HG03378 (cell line): Measurements from ENCODE around the gene TANK.

Experiments used
- ATAC-seq: cut with Tn5 transposase; IDR thresholded peaks from one replicate; pipeline ENCODE4 v1.9.1; 2021; ENCODE audit warnings: mild to moderate bottlenecking, moderate library complexity; ENCODE audit not compliant: unreplicated experiment

TANK gene, protein sequence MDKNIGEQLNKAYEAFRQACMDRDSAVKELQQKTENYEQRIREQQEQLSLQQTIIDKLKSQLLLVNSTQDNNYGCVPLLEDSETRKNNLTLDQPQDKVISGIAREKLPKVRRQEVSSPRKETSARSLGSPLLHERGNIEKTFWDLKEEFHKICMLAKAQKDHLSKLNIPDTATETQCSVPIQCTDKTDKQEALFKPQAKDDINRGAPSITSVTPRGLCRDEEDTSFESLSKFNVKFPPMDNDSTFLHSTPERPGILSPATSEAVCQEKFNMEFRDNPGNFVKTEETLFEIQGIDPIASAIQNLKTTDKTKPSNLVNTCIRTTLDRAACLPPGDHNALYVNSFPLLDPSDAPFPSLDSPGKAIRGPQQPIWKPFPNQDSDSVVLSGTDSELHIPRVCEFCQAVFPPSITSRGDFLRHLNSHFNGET

DNA sequence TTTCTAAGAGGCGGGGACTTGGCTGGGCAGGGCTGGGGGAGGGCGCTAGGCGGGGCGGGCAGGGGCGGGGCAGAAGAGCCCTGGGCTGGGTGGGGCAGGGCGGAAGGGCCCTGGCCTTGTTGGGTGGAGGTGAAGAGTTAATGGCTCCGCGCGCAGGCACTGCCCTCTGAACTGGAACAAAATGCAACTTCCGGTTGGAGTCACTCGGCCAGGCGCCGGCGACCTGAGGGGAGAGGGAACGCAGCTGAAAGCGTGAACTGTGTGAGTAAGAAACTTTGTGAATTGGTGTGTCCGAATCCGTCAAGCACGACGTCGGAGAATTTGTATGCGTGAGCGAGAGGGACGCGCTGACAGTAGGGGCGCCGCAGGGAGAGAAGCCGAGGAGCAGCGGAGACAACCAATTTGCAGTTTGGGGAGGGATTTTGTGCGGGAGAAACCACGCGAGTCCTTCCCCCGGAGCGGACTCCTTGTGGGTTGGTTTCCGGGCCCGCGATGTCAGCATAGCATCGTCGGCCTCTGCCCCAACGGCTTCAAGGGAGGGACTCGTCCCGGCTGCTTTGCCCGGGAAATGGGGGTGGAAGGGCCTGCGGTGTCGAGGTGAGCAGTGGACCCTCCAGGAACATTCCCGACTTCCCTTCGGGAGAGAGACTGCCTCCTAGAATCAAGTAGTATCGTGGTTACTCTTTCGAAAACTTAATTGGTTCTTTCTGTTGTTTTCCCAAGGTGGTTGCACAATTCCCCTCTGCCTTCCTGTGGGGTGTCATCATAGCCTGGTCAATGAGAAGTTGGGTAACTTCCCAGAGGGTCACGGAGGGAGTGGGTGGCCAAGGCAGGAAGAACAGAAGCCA lies at the start of gene TANK:
Gene TANK, plus strand, starts transcription at position 203 of the 848 bp plus-strand sequence. CDS start 19,235 bp downstream, outside the sequence.
- peak; percentile 83 for ATAC-seq

DNA sequence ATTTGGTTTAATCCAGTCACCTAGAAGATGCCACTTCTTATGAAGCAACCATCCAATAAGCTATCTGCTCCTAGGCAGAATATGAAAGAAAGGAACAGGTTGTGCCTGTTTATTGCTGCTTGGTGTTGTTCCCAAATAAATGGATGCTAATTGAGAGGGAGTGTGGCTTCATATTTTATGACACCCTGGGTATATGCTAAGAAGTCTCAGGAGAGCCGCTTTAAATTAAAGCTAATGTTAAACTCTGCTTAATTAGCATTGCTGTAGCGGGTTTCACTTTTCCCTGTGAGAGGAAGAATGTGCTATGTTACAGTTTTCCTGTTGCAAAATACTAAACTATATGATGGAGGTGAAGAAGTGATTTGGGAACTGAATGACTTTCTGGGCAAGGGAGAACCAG lies 48.7 kb upstream of the TANK start:
- no peak for ATAC-seq

DNA sequence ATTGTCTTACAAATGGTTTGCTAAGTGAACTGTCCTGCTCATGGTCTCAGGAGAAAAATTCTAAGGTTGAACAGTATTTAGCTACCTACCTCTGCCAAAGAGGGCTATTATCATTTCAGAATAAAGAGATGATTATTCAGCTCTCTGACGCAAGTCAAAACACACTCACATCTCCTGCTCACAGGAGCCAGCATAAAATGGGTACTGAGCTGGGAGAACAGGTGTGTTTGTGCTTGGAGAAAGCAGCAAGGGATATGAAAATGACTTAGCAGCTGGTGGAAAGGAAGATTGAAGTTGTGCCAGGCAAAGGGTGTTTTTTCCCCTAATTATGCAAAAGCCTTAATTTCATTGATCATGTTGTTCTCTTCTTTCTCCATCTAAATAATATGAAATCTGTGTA lies 47.3 kb upstream of the TANK start:
- no peak for ATAC-seq

DNA sequence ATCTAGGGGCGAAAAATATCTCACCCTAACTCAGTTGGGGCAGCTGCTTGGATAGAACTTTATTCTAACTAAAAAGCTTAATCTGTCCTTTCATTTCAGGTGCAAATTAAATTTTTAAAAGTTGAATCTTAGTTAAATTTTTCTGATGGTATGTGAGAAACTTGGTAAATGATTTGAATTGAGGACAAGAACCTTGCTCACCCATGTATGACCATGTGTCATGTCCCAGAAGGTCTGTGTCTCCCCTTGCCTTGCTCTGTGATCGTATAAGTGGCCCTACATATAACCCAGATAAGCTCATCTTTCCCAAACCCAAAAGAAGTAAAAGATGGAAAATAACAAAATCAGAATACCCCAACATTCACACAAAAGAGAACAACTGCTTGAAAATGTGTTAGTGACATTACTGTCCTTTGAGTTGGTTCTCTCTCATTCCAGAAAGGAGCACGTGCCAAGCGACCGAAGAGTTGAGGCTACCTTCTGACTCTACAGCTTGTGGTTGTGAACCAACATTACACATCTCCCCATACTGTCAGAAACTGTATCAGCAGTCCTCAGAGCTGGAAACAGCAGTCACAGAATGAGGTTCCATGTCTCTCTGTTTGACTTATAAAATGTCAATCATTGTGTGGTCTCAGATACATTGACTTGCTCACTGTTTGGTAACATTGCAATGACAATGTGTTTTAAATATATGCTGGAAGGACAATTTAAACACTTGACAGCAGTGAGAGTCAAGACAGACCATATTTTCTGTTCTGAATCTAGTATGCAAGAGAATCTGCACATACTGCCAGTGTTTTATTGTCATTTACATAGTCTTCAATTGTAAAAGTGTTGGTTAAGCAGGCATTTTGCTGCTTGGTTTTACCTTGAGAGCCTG lies 46.3 kb upstream of the TANK start:
- ATAC-seq, result no peak

DNA sequence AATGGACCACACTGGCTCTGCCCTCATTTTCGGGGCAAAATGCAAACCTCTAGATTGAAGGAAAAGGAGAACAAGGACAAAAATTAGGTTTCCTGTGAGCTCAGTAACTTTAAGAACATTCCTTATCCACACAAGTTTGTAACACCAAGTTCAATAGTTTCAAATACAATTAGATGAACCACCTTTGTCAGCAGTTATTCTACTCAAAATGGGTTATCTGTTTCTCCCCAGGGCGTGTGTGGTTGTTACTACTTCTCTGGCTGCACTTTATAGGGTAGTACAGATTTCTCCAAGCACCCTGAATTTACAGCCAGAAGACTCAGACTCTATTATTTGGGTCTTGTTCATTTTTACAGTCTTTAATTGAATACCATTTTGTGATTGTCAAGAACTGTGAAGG lies 45.0 kb upstream of the TANK start:
- ATAC-seq, result no peak

DNA sequence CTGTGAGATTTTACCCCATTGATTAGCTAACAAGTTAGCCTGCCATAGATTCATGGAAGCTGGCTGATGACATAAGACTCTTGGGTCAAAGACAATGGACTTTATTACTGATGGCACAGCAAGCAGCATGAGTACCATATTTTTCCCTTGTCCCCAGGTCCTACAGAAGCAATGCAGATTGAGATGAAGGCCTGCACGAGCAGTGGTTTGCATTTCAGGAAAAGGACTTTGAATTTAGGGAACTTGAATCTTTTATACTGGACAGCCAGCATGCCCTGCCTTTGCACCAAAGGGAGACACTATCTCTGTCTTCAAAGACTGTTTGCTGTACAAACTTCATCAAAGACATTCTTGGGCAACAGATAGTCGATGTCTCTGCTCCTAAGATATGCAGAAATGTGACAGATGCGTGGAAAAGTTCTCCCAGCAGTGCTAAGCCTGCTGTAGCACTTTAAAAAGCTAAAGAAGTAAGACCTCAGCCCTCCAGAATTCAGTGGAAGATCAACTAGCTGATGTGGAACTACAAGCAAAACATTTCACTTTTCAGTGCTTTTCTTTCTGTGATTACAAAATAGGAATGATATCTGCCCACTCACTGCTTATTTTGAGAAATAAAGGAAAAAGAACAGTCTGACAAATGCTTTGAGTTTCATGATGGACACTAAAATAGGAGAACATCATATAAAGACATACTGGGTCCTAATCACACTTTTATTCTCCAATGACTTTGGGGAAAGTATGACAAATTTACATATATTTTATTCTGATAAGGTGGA lies 44.4 kb upstream of the TANK start:
- no peak for ATAC-seq

DNA sequence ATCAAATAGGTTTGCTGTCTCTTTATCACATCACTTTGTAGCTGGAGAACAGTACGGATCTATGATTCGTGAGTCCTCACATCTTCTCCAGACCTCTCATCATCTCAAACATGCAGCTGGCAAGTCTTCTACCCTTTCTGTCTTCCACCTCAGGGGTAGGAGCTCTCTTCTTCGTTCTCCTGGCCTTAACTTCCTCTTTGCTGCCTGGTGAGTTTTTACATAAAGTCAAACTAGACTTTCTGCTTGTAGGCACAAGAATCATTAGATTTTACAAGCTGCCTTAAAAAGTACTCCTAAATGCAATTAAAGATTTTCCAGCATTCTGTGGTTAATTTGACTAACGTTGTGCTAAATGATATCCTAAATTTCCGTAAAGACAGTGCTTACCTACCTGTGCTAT lies 43.7 kb upstream of the TANK start:
- no peak for ATAC-seq

DNA sequence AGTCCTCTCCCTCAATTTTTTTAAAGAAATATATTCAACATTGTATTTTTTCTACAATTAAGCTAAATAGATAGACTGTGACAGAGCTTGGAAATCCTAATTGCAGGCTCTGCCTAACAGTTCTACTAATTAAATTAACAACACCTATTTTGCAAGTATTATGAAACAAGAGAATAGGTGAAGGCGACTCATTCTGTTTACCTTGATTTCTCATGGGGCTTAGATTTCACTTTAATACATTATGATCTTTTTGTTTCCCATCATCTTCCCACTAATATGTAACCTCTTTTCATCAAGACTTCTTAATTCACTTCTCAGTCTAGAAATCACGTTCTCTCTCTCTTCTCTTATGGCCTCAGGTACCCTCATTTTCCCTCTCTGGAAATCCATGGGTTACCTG lies 42.7 kb upstream of the TANK start:
- ATAC-seq, result no peak

DNA sequence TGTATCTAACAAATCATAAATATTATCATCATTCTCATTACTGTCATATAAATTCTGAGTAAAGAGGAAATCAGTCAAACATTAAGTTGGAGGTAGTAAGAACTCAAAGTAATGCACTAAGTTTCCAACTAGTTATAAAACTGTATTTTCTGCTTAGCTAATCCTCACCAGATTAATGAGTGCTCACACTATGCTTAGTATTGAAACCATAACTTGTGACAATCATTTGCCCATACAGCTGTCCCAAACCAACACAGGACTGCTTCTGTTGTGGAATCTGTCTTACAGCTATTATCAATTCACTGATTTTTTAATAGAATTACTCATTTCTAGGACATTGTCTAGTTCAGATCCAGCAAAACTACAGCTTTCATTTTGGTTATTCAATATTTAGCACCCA lies 41.5 kb upstream of the TANK start:
- ATAC-seq, result peak; percentile 43

DNA sequence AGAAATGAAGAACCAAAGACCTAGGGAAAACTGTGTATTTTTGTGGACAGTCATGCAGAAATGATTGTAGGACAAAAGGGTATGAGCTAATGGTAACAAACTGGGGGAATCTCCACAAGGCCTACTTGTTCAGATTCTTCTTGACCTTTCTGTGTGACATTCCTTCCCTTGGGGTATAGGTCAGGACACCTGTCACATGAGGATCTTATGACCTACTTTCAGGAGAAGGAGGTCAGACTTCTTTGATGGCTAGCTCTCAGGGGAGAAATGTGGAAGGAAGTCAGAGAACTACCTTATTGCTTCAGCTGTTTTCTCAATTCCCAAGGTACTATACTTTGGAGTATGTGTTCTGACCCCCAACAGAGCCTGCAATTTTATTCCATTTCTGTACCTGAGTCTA lies 40.7 kb upstream of the TANK start:
- ATAC-seq, result peak; percentile 30

DNA sequence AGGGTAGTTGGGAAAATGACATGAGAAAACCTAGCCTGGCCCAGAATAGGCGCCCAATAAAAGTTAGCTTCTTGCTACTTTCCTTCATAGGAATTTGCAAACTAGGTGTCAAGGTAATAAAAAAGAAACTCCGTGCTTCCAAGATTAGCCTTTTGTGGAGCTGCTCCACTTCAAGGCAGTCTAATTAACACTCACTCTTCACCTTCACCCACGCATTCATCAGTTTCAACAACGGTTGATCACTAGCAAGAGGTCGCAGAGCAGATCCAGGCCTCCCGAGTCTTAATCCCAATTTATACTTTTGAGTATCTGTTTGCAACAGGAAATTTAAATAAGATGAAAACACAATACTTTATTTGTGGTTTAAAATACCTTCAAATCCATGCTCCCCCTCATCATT lies 39.5 kb upstream of the TANK start:
- ATAC-seq, result no peak

DNA sequence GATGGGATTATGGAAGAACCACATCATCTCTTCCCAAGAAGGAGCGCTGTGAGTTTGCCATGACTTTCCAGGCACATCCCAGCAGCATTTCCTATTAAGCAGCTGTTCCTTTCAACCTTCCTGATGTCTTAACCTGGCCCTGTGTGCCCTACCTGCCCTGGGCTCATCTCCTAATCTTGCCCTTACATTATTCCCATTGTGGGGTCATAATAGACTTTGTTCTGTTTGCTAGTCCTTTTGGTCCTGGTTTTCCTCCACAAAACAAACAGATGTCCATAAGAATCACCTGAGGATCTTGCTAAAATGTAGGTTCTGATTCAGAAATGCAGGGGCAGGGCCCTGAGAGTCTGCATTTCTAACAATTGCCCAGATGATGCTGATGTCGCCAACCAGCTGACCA lies 38.6 kb upstream of the TANK start:
- no peak for ATAC-seq

DNA sequence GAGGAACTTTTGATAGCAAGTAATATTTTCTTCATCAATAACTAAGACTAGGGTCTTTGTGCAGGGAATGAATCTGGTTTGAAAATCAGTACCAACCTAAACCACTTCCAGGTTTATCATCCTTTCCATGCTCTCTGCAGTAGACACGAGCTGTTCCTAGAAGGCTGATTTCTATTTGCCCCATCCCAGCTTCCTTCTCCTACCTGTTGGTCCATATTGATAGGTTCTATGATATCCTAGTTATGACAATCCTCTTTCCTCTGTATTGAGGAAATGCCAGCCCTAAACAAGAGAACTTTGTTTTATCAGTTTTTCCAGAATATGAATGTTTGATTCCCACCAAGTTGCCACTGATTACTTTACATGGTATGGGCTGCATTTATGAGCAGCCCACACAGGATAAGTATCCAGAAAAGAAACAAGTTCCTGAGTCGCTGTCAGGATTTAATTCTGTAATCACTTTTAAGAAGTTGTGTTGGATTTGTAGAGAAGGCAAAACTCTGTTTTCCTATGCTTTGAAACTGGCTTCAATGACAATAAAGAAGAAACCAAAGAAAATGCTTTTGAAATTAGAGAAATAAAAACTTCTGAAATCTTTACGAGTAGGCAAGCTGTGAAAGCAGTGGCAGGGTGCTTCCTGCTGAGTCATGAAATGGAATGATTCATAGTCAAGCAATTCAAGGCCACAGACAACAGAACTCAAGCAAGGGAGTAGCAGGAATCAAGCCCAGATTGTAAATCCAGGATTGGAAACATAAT lies 37.3 kb upstream of the TANK start:
- peak; percentile 61 for ATAC-seq

DNA sequence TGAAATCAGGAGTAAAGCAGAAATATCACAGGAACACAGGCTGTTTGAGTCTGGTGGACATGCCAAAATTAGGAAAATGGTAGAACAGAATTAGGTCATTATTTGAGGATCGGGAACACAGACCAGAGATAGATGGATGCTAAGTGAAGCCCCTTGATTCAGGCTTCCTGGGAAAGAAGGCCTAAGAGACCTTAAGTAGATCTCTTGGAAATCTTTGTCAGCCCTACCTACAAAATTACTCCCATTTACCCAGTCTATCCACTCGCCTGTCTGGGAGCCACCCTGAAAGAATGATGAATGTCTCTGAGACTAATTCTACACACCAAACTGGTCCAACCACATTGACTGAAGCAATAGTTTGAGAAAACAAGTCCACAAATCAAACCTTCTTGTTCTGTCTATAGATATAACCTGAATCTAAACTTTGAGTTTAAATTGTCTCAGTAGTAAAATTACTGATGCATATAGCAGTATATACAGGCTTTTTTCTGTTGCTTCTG lies 36.6 kb upstream of the TANK start:
- ATAC-seq, result no peak

DNA sequence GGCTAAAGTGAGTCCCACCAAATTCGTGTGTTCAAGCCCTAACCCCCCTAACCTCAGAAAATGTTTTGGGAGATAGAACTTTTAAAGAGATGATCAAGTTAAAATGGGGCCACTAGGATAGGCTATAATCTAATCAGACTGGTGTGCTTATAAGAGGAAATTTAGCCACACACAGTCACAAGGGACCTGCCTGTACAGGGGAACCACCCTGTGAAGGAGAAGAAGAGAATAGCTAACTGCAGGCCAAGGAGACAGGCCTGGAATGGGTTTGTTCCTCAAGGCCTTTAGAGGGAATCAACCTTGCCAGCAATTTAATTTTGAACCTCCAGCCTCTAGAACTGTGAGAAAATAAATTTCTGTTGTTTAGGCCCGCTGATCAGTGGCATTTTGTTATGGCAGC lies 36.0 kb upstream of the TANK start:
- peak; percentile 49 for ATAC-seq

DNA sequence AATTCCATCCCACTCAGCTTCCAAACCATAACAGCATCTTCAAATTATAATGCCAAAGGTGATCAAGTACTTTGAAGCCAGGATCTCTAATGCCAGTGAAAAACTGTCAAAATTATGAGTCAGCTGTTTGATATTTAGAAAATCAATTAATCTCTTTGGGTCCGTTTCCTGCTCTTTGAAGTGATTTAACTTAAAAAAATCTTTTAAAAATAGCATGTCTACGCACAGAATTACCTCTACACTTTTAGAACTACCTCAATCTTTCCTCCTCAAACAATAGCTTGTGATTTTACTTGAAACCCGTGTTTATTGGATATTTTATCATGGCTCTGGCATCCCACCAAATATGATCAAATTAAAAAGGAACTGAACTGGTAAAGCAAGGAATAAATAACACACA lies 31.3 kb upstream of the TANK start:
- no peak for ATAC-seq

DNA sequence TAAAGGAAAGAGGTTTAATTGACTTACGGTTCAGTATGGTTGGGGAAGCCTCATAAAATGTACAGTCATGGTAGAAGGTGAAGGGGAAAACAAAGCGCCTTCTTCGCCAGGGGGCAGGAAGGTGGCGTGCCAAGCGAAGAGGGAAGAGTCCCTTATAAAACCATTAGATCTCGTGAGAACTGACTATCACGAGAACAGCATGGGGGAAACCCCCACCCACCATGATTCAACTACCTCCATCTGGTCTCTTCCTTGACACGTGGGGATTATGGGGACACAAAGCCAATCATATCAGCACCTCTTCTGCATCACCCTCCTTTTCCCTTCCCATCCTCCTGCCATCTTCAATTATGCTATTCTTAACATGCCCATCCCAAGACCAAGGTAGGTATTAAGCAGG lies 29.9 kb upstream of the TANK start:
- no peak for ATAC-seq

DNA sequence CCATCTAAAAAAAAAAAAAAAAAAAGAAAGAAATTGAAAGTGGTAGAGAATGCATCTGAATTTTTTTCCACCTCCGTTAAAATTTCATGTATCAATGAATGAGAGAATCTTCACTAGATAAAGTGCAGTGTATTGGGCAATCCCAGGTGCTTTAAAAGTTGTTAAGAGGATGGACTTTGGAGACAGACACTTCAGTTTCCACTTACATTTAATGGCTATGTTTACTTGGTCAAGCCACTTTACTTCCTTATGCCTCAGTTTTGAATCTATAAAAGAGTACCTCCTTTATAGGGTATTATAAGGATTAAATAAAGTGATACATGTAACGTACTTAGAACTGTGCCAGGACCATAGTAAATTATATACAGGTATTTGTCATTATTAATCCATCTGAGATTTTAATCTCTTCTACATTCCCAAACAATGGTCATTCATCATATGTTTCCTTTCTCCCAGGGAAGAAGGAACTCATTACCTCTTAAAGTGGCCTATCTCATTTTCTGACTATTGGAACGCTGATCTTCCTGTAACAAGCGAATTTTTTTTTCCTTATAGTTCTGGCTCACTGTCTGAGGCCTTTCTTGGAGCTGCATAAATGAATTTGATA lies 29.1 kb upstream of the TANK start:
- no peak for ATAC-seq

DNA sequence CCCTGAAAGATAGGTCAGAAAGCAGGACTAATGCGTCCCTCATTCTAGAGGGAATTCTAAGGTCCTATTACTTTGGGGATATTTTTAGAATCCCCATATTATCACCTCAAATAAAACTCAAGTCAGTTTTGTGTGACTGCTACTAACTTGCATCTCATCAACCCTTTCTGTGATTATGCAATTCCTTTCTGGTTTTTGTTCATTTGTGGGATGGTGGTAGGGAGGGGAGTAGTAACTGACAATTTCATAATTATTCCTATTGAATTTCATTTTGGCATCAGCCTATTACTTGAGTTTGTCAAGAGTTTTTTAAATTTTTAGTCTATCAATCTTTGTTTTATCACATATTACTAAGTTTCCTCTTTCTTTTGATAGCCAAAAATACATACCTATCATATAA lies 28.4 kb upstream of the TANK start:
- no peak for ATAC-seq
